KBM-7 (cell line): ENCODE data around the gene PDE11A.

Source experiments
- DNase-seq: peaks from one replicate; pipeline ENCODE4 v3.0.0-alpha.2; 2015
- in situ Hi-C: fragments of 300-500 bp; cut with MboI; formaldehyde crosslinking; loops from 2 replicates; pipeline ENCODE4 v1.14.3; 2020; ENCODE audit warnings: low sequenced_read_pairs, low pct_unique_long_range_greater_than_20kb, mixed read lengths

Gene PDE11A

DNA sequence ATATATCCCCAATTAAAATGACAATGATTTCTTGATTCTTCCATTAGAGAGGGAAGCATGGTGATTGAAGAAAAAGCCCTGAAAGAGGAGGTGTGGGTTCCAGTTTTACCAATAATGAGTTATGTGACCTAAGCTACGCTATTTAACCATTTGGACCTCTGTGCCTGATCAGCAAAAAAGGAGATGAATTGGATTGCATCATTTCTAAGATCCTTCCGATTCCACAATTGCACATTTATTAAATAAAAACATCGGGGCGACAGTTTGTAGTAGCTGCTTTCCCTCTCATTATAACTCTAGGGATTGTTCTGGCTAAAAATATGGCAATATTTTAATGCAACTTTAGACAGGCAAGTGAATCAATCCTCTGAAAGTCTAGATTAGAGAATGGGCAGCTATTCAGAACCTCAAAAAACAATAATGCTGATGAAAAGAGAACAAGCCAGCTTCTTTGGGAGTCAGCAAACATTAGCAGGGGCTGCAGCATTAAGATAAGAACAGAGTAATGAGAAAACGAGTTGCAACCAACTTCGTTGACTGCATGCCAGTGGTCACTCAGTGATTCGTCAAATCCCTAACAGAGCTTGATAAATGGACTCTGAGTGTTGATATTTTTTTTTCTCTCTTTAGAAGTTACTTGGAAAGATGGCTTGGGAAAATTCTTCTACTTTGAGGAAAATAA lies 378.8 kb downstream of the PDE11A start:
- DNase-seq, result no peak

DNA sequence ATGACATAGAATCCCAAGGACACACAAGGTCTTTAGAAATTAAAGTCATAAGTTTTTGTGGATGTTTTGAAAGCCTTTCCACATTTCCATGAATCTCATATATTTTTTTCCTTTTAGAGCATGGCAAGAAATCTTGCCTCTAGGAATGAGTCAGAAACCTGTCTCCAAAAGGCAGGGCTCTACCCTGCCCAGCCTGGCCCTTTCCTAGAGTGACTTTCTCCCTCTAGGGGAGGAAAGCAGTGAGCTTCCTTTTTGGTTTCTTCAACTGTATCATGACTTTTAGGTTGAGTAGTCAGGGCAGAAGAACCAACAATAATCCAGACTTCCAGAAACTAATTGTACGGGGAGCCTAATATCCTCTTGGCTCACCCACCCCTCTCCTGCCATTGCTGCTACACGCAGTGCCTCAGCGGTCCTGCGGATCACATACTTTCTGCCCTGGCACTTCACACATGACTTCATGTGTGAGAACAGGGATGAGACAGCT lies 379.8 kb downstream of the PDE11A start:
- in situ Hi-C loops, result no loop called here
- no peak for DNase-seq

More for the DNA sequence above, 378.8 kb downstream of the PDE11A start:
- in situ Hi-C loops, result no loop called here

DNA sequence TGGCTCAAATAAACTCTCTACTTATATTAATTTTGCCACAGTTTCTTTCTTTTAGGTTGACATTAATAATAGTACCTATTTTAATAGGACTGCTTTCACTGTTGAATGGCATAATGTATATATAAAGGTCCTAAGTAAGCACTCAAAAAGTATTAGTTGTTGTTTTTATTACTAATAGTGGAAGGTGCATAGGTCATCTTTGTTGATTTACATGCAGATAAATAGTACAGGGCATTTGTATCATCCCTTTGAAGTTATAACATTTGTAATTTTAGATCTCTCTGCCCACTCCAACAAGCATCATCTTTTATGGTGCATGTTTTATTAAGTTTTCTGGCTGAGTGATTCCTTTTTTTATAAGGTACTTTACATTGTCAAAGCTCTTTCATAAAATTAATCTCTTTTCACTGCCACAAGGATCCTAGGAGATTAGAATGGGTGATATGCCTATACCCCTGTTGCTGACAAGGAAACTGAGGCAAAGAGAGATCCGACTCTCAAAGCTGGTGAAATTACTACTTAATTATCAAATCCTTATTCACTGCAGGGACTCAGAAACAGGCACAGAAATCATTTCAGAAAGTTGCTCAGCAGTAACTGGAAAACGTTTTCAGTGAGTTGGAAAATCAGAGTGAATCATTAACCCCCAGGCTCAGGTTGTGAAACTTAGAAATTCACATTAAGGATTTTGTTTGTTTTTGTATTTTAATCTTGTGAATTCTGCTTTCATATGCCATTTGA lies 380.4 kb downstream of the PDE11A start:
- DNase-seq, result no peak

DNA sequence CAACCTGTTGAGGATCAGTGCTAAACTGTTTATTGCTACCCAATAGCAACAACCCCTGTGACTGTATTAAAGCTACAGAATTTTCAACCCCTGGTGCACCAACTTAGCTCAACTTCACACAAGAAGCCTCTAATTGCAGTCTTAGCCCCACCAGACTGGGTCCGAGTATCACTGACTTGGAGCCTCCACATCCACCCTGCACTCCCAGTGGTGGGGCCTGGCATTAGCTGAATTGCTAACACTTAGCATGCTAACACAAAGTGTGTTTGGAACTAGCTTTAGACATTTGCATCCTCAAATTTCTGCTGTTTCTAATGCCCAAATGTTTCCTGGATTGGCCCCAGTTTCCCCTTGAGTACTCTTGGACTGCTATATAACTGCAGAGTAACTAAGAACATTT lies 381.4 kb downstream of the PDE11A start:
- in situ Hi-C loops, result no loop called here

More for the DNA sequence above, 380.4 kb downstream of the PDE11A start:
- in situ Hi-C loops, result no loop called here

DNA sequence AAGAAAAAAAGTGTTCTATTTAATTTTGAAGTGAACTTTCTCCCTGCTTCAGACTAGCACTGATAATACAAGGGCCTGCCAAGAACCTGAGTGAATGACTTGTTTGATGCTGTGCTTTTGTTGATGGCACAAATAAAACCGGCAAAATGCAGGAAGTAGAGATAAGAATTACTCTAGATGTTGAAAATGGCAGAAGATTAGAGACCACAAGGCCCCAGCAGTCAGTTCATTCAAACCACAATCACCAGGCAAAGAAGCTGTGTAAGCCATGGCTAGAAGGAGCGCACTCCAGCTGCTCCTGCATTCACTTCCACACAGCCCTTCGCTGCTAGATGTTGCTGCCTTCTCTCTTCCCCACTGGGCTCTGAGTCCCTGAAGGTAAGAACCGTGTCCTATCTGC lies 383.0 kb downstream of the PDE11A start:
- in situ Hi-C loops, result no loop called here
- DNase-seq, result peak; percentile 31

More for the DNA sequence above, 381.4 kb downstream of the PDE11A start:
- DNase-seq, result no peak

DNA sequence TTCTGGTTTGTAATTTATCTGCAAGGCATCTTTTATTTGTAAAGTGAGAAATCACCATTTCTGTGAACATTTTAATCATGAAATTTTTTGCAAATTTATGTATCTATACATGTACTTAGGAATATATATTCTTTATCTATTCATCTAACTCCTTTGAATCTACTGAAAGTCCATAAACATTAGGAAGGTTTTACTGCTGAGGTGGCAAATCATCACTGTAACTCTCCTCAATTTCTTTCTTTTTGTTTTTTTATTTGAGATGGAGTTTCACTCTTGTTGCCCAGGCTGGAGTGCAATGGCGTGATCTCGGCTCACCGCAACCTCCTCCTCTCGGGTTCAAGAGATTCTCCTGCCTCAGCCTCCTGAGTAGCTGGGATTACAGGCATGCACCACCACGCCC lies 383.7 kb downstream of the PDE11A start:
- in situ Hi-C loops, result no loop called here
- no peak for DNase-seq

DNA sequence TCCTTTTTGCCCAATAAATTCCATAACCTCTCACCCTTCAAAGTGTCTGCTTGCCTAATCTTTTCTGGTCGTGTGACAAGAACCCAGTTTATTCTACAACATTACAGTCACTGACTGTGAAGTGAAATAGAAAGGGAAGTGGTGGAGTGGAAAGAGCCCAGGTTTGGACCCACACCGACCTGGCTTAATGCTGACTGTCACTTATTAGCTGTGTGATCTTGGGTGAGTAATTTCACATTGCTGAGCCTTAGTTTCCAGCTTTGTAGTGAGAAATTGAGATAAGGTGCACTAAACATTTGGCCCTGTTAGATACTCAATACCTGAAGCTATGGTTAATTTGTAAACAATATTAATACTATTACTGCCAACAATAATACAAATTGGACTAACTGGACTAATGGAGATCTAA lies 388.9 kb downstream of the PDE11A start:
- no peak for DNase-seq
- in situ Hi-C loops, result no loop called here

DNA sequence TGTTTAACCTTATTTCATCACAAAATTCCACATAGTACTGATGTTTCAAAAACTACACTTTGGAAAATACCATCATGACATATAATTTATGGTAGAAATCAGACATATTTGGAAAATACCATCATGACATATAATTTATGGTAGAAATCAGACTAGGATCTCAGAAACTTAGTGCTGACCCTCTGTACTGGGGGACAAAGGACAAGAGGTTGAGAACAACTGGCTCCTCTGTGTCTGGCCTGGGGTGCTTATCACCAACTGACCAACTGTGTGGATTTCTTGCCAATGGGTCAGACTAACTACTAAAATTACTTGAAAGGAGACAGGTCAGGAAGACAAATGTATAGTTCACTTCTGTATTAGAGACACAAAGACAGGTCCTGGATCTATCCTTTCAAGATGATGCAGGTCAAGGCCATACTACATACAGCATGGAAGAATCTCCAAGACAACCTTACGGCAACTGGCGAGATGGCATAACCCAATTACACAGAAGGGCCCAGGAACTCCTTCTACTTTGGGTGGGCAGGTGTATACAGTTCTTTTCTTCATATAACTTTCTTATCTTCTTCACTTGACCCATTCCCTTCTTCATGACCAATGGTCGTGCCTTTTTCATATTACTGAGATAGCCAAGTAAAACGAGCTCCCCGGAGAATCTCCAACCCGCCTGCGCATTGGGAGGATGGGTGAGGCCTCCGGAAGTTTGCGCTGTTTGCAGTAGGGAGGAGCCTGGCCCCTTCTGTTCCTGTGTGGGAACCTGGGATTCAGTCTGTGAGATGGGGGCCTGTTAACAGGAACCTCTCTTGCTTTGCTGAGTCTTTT lies 389.5 kb downstream of the PDE11A start:
- in situ Hi-C loops, result no loop called here
- no peak for DNase-seq

DNA sequence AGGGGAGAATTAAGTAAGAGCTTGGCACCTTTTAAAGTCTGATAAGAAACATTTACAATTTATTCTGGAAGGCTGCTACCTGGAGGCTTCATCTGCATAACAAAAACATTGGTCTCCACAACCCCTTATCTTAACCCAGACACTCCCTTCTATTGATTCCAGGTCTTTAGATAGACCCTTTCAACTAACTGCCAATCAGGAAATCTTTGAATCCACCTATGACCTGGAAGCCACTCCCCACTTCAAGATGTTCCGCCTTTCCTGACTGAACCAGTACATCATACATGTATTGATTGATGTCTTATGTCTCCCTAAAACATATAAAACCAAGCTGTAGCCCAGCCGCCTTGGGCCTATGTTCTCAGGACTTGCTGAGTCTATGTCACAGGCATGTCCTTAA lies 390.6 kb downstream of the PDE11A start:
- in situ Hi-C loops, result no loop called here
- no peak for DNase-seq

DNA sequence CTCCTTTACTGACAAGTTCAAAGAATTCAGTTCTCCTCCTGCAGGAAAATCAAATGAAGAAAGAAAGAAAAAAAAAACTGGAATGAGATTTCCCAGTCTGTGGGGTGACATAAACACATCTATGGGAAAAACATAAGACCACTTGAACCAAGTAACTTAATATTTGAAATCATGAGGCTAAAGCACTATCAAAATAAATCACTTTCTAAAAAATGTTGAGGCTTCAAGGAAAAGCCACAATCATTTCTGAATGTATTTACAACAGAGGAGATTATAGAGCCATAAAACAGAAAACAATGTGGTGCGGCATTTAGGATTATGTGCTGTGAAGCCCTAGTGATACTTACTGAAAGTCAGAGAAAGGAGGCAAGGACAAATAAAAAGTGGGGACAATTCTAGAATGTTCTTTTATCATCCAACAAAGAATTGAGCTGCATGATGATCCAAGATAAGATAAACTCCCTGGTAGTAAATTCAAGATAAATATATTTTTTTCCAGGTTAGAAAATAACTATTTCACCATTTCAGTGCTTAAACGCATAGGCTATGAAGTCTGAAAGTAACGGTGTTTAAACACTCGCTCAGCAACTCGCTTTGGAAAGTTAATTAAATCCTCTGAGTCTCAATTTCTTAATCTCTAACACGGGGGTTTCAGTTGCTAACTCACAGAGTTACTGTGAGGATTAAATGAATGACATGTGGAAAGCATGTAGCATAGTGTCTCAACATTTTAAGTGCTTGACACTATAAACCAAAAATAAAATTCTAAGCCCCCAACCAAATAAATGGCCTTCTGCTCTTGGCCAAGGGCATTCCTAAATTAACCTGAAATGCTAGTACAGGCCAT lies 391.5 kb downstream of the PDE11A start:
- in situ Hi-C loops, result no loop called here
- DNase-seq, result no peak

DNA sequence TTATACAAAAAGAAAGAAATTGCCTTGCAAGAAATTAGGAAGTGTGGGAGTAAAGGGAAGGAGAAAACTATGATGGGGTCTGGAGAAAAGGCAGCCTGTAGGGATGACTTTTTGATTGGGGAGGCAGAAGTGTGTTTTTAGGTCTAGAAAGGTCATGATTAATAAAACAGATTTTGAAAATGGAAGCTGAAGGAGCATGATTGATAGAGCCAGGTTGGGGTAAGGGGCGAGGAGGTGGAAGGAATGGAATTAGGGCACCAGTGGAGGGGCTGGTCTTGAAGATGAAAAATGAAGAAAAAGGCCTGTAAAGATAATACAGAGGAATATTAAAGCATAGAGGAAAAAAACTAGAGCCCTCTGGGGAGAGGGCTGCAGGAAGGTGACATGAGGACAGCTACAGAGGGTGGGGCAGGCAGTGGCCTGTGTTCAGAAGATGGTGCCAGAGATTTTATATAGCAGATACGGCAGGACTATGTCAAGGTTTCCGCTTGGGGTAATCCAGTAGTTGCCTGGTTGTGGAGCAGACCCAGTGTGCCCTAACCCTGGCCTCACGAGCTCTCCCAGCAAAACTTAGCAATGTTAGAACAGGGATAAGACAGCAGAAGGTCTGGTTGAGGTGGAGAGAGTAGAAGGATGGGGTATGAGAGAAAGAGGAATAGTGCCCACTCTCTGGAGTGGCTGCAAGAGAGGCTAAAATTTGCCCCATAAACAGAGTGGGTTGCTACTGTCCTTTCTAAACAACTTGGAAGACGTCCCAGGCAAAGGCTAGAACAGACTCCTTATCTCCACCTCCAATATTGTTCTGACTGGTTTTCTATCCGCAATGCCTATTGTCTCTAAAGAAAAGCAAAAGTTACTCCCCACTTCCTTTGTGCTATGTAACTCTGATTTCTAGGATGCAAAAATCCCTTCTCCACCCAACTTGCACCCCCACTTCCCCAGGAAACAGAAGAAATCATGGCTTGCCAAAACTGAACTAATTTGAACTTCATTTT lies 392.7 kb downstream of the PDE11A start:
- in situ Hi-C loops, result no loop called here
- no peak for DNase-seq

DNA sequence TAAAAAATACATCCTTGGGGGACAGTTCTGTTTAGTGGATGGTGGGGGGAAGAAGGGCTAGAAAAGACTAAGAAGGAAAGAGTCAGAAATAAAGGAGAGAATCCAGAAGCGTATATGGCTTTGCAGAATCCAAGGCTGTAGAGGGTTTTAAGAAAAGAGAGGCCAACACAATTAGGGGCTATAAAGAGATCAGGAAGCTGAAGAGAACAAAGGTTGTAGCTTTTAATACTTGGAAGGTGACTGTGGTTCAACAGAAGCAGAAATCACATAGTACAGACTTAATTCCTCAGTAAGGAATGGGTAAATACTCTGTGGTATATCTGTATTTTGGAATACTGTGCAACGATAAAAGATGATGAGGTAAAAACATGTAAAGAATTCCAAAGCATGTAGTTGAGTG lies 393.6 kb downstream of the PDE11A start:
- no peak for DNase-seq
- in situ Hi-C loops, result no loop called here

DNA sequence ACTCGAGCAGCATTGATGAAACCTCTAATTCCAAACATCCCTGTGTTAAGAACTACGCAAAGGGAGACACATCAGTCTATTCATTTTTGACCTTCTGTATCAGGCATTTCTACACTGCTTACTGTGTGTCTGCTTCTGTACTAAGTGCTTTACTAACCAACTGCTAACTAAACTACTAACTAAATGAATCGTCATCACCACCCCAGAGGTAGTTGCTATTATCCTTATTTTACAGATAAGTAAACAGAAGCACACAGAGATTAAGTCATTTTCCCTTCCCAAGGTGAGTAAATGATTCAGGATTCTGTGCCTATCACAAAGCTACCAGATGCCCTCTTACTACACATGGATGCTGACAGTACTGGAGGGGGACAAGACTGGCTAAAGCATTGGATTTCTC lies 395.9 kb downstream of the PDE11A start:
- in situ Hi-C loops, result no loop called here
- DNase-seq, result no peak

DNA sequence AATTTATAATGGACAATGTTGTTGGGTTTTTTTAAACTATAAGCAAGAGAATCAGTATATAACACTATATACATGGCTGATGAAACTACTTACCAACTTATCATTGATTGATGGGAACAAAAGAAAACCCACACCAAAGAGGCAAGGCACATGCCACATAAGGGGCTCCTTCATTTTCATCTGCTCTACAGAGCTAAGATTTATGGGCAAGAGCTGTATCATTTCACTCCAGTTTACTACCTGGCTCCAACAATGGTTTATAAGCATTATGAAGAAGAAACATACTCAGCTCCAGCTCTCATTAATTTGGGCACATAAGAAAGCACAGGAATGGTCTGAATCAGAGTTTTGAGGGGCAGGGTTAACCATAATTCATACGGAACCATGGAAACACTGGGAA lies 396.8 kb downstream of the PDE11A start:
- DNase-seq, result no peak
- in situ Hi-C loops, result no loop called here

DNA sequence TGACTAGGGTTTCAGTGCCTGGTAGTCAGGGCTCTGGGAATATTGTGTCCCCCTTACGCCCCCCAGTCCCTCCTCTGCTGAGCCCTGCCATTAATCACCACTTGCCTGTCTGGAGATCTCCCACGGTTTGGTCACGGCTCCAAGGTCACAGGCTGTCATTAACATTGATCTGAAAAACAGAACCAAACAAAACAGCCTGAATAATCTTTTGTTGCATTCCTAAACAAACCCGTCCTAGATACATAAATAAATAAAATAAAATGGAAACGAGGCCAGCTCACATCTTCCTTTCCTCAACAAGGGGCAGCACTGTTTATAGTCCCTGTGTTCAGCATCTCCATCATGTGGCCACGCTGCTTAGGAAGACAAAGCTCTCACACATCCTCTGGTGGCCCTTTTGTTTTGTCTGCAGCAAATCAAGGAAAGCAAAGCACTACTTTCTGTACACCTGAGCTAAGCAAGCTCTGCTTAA lies 397.2 kb downstream of the PDE11A start:
- in situ Hi-C loops, result no loop called here
- no peak for DNase-seq

DNA sequence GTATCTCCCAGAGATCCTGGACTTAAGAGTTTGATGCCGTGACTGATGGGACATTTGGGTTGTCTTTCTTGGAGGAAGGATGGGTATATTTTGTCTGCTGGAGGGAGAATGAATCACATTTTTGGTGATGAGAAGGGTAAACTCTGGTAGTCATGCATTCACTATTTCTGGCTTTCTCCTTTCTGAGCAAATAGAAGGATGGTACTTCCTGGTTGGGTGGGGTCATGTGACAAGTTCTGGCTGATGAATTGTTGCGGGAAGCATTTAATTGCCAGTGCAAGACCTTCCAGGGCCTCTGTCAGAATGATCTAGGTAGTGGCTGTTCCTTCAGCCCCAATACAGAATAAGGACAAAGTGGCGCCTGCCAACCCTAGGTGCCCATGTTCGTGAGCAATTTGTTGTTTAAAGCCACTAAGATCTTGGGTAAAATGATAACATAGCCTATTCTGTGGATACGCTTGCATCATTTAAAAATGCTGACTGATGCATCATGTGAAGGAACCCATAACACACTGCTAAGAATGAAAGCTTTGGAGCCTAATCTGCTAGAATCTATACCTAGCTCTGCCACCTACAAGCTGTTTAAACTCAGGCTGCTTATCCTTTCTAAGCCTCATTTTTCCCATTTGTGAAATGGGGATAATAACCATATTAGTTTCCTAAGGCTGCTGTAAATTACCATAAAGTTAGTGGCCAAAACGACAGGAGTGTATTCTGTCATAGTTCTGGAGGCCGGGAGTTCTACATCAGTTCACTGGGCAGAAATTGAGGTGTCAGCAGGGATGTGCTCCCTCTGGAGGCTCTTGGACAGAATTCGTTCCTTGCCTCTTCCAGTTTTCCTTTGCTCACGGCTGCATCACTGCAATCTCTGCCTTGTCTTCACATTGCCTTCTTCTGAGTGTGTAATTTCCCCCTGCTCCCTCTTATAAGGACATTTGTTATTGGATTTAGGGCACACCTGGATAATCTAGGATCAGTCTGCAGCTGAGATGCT lies 398.7 kb downstream of the PDE11A start:
- in situ Hi-C loops, result no loop called here

DNA sequence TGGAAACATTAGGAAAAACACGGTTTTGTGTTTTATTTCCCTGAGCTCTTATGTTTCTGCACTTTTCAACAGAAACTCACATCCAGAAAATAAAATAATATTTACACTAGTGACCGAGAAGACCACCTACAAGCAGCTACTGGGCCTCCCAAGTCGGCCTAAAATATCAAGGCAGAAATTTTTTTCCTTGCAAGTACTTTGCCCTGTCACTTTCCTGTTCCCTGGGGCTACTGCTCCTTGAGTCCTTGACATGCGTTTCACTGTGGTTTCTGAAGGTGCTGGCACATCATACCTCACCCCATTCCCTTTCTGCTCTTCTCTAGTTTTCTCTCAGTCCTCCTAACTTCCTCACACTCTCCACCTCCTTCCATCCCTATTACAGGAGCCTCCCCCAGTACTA lies 400.9 kb downstream of the PDE11A start:
- DNase-seq, result no peak
- in situ Hi-C loops, result no loop called here

More for the DNA sequence above, 398.7 kb downstream of the PDE11A start:
- no peak for DNase-seq
